ENCODE data around the gene PDE1C.

PDE1C gene

DNA sequence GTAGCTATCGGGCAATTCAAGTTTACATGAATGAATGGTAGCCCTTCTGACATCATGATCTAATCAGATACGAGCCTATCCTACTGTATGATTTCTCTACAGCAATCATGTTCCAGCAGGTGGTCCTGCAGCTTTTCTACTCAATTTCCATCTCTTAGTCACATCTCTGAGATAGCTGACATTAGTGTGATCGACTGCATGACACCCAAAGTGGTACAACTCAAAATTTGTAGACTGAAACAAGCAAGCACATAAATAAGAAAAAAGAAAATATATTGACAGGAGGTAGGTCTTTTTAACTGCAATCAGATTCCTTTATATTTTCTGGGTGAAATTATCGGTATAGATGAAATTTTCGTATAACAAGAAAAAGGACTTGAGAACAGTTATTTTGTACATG, 251.2 kb downstream of the PDE1C start:
- no peak for DNase-seq

GRCh38 chr7:31816810-31817209, 253.4 kb downstream of the PDE1C start:
- DNase-seq = no peak

- no peak for DNase-seq
These were observed 254.4 kb downstream of the PDE1C start for GRCh38 chr7:31815796-31816195.

DNA sequence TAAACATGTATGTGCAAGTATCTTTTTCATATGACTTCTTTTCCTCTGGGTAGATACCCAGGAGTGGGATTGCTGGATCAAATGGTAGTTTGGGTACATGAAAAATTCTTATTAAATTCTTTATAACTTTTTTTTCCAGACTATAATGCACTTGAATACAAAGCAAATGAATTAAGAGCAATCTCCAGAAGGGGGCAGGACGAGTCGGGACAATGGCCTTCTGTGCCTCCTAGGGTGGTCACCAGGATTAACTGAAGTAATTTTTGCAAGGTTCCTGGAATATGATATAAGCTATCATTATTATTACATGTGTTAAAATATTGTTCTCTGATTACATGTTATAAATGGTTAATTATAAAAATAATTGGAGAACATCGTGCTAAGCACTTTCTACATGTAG, 256.0 kb downstream of the PDE1C start:
- DNase-seq = no peak

GRCh38 chr7:31811650-31812461, 258.4 kb downstream of the PDE1C start:
- no peak for DNase-seq

GRCh38 chr7:31805209-31805818, 264.9 kb downstream of the PDE1C start:
- DNase-seq = no peak

DNA sequence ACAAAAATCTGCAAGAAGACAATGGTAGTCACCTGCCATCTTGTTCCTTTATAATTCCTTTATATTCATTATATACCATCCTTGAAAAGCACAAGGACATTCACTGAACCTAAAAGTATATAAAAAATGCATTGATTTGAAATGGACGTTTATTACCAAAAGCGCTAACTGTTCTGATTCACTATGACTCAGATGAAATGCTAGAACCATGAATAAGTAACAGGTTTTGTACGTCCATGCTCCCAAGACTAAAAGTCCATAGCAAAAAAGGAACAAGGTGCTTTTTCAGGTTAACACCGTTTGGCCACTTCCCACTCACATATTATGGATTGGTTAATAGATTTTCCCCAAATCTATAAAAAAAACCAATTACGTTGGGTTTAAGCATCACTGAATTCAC, 273.8 kb downstream of the PDE1C start:
- no peak for DNase-seq

DNA sequence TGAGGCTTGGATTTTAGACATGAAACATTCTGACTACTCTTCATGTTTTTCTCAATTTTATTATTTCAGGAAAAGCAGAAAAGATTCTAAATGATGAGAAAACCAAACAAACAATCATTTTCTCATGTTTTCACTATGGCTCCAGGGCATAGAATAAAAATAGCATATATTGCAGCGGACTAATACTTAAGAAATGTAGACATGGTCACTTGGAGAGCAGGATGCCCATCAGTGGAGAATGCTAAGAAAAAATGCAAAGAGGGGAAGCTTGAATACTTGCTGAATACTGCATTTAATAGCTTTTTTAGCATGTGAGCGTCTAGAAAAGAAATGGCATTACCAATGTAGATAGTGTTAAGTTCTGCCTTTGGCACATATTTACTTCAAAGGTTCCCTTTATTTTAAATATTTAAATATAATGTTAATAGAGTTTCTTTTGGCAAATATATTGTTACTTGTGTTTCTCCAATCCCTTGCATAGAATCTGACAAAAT, 275.3 kb downstream of the PDE1C start:
- DNase-seq = no peak

DNA sequence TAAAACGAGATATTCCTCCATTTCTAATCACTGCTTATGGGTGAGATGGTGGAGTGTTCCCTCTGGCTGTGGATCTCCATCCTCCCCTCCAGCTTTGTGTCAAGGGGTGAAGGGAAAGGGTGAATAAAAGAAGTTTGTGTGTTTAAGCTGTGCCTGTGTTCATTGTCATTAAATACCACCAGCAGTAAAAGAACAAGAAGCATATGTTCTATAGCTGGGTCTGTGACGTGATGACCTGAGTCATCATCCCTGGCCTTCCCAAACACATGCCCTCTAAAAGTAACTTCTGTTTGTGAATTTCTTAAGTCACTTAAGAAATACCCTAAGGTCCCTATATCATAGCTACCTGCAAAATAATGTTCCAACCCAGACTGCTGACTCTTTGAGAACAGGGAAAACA, 278.3 kb downstream of the PDE1C start:
- DNase-seq = no peak

DNA sequence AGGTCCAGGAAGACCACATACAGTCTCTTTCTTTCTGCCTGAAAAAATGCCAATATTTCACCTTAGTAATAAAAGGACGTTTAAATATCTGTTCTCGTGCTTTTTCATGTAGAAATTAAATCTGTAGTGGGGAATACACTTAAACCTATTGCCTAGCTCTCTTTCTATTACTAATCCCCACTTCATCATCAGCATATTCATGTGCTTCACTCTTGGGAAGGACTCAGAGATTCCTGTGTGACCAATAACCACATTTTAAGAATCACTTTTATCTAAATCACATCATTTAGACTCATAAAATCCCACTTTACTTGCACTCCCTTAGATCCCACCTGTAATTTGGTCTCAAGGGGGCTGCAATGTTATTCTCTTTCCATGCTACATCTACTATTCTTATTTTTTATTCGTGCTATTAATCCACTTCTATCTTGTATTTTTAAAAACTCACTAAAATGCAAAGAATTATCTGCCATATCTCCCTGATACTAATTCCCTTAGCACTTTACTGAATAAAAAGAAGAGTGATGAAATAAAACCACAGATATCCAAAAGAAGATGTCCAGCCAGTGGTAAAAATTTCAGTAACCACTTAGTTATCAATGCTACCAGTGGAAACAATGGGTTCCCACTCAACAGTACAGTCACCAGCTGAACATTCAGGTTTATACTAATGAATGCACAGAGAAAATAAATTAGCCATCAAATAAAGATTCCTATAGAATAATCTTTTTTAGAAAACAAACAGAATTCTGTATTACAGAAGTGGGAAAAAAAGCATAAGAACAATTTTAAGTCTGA, 281.1 kb downstream of the PDE1C start:
- DNase-seq = no peak

DNA sequence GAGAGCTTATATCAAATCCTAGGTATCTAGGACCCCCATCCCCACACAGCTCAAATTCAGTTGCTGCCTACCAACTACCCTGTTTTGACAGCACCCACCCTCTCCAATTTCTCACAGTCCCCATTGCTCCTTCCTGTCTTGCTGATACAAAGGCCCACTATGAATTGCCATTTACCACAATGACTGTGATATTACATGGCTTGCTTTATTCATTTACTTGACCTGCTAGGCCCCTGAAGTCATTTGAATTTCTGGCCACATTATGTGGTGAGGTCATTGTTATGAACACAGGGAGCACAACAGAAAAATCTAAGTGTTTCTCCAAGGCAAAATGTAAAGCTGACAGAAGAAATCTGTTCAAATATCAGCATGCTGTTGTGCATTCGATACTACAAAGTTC, 281.8 kb downstream of the PDE1C start:
- no peak for DNase-seq

- no peak for DNase-seq
These were observed 283.9 kb downstream of the PDE1C start for GRCh38 chr7:31786326-31786725.

DNA sequence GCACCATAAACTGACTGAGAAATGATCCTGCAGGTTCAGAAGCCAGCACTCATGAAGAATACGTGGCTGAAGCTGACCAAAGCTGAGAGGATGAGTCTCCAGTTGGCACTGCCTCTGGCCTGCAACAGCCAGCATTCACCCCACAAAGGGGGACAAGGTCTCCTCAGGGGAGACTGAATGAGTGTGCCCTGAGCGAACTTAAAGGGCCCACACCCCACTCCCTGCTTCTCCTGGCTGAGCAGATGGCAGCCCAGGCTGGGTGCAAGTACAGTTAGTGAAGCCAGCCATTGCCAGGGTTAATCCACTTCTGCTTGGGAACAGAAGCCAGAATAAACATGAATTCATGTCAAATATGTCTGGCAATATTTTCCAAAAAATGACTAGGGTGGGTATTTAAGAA, 285.1 kb downstream of the PDE1C start:
- no peak for DNase-seq

GRCh38 chr7:31783221-31783620, 287.0 kb downstream of the PDE1C start:
- no peak for DNase-seq

GRCh38 chr7:31782411-31782991, 287.7 kb downstream of the PDE1C start:
- no peak for DNase-seq

GRCh38 chr7:31778296-31778695, 291.9 kb downstream of the PDE1C start:
- no peak for DNase-seq

DNA sequence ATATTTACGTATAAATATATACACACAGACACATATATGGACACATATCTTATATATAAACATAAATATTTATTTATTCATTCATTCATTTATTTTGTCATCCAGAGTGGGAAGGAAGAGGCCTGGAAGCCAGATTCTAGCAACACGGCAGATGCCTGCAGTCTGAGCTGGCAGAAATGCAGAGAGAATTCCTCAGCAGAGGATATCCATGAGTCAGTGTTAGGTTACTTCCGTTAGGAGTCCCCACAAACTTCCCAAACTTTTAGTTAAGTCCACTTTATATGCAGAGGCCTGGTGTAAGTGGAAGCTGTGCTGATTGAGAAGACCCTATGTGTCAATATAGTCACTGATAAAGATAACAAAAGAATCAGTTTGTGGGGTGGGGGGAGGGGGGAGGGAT, 293.6 kb downstream of the PDE1C start:
- no peak for DNase-seq

DNA sequence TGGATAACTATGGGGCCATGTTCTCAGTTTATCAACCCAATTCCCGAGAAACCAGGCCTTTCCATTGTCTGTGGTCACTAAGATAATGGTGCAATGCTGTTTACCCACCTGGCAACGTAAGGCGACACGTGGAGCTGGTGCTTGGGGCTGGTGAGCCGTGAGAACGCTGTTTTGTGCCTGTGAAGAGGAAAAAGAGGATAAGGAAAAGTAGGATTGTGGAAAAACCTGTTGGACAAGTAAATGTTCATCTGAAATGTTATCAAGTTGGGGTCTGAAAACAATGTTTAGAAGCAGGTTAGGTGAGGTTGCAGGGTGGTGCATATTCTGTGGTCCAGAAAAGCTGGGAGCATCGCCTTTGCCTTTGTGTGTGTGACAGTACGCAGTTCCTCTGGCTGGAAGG, 294.7 kb downstream of the PDE1C start:
- DNase-seq = no peak

DNA sequence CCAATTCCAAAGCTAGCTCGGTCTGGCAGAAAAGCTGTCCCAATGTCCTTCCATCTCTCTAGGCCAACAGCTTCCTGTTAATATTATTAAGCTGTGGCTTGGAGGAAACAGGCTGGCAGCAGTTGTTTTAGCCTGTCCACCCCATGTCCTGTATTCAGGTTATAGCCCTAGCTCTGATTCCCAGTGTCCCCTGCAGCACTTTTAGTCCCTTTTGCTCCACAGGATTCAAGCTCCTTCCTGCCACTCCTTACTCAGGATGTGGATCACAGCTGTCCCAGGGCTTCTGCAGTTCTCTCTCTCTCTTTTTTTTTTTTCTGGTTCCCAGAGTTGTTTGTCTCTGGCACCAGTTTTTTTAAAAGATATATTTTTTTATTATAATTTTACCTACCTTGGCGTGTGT, 298.0 kb downstream of the PDE1C start:
- DNase-seq = no peak

DNA sequence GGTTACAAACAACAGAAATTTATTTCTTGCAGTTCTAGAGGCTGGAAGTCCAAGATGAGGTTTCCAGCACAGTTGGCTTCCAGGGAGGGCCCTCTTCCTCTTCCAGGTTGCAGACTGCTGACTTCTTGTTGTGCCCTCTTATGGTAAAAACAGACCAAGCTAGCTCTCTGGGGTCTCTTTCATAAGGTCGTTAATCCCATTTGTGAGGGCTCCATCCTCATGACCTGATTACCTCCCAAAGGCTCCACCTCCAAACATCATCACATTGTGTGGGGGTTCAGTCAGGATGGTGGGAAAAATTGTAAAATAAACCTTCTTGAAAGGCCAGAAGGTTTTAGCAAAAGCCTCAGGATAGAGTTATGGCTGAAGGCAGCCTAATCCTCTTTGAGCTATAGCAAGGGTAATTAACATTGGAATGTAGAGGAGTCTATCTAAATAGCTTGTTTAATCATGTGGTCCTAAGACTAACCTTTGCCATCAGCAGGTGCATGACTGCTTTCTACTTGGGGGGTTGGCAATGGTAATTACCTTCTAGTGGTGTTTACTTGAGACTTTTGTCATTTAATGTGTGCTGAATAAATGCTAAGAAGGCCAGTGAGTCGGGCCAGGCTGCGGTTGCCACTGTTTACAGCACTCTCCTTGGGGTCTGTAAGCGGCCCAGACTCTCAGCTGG, 302.4 kb downstream of the PDE1C start:
- DNase-seq = no peak

DNA sequence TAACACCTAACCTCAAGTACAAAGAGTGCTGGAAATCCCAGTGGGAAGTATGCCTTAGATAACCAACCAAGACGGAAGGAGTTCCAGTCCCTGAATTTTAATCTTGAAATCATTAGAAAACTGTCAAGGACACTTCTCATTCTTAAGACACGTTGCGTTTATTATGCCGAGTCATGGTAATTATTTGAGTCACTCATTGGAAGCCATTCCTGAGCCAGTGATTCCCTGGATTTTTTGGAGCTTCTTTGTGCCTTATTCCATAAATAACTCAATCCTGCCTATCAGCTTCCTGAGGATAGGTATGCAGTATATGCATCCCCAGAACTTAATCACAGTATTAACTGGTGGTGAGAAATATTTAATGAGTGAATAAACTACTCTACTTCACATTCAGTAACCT, 305.7 kb downstream of the PDE1C start:
- no peak for DNase-seq

DNA sequence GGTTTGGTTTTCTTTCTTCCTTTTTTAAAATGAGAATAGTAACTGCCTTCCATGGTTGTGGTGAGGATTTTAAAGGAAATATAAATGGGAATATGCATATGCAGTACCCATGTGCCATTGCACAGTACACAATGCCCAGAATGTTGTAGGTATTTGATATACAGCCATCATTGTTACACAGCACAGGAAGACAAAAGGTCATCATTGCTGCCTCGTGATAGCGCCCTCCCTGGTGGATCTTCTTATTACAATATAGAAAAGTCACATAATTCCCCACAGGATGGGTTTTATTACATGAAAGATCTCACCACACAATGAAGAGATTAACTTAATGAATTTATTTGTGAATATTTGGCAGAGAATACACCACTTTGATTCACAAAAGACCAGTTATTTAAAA, 306.7 kb downstream of the PDE1C start:
- no peak for DNase-seq

- no peak for DNase-seq
These were observed 308.6 kb downstream of the PDE1C start for GRCh38 chr7:31761646-31762045.
